CD8-positive, alpha-beta memory T cell (primary cell): ENCODE measurements around the gene C11orf21. TPM values are rescaled to one million over a fixed set of nuclear protein-coding genes. Genes with fewer than 3 reads are reported as not detected.

ENCODE experiments used
- CTCF ChIA-PET: fragments of 350-600 bp; sonication (Branson Sonifier 250); formaldehyde crosslinking; loops from one replicate; lab custom pipeline; 2021; ENCODE audit warnings: antibody characterized with exemption; lab: Charles Lee
- POLR2A ChIA-PET: fragments of 350-600 bp; sonication (Branson Sonifier 250); formaldehyde crosslinking; loops from one replicate; lab custom pipeline; 2021; ENCODE audit warnings: antibody characterized with exemption; lab: Charles Lee
- DNase-seq, 5 donors: peaks; one replicate each; pipeline versions ENCODE4 v3.0.0 to v3.0.0-alpha.2; 2020 to 2022; ENCODE audit warnings: mixed read lengths in 1 of 5
- H3K27ac ChIP-seq: one replicate; pipeline ENCODE4 v1.7.0; 2013; ENCODE audit warnings: low read depth, mild to moderate bottlenecking, low read length, moderate library complexity
- H3K27me3 ChIP-seq: 2 replicates; pipeline ENCODE4 v1.7.0; 2013; ENCODE audit warnings: low read length, mild to moderate bottlenecking; ENCODE audit not compliant: insufficient read depth, poor library complexity, severe bottlenecking
- H3K36me3 ChIP-seq: 2 replicates; pipeline ENCODE4 v1.7.0; 2013; ENCODE audit warnings: mild to moderate bottlenecking, low read length, moderate library complexity; ENCODE audit not compliant: insufficient read depth
- H3K4me1 ChIP-seq: 2 replicates; pipeline ENCODE4 v1.7.0; 2013; ENCODE audit warnings: mild to moderate bottlenecking, low read length, moderate library complexity; ENCODE audit not compliant: insufficient read depth
- H3K4me3 ChIP-seq: 2 replicates; pipeline ENCODE4 v1.7.0; 2013; ENCODE audit warnings: mild to moderate bottlenecking, low read length
- H3K9me3 ChIP-seq: 2 replicates; pipeline ENCODE4 v1.7.0; 2013; ENCODE audit warnings: mild to moderate bottlenecking, low read length
- H3K27ac Mint-ChIP-seq, 8 donors: one replicate each; pipeline ENCODE4 v1.8.0; 2020 to 2021; ENCODE audit warnings: mixed read lengths in 8 of 8, mild to moderate bottlenecking in 6 of 8, inconsistent platforms in 3 of 8, moderate library complexity in 3 of 8
- H3K27me3 Mint-ChIP-seq, 2 donors: one replicate each; pipeline ENCODE4 v1.8.0; 2020 to 2021; ENCODE audit warnings: mixed read lengths in 2 of 2, mild to moderate bottlenecking in 1 of 2, moderate library complexity in 1 of 2
- H3K36me3 Mint-ChIP-seq, 3 donors: one replicate each; pipeline ENCODE4 v1.8.0; 2020 to 2021; ENCODE audit warnings: mixed read lengths in 3 of 3, inconsistent platforms in 1 of 3, mild to moderate bottlenecking in 1 of 3
- H3K4me1 Mint-ChIP-seq, 3 donors: one replicate each; pipeline ENCODE4 v1.8.0; 2020 to 2021; ENCODE audit warnings: mixed read lengths in 3 of 3, inconsistent platforms in 1 of 3, mild to moderate bottlenecking in 1 of 3
- H3K4me3 Mint-ChIP-seq, 7 donors: one replicate each; pipeline ENCODE4 v1.8.0; 2020 to 2021; ENCODE audit warnings: mixed read lengths in 7 of 7, mild to moderate bottlenecking in 6 of 7, moderate library complexity in 4 of 7, inconsistent platforms in 2 of 7
- H3K9me3 Mint-ChIP-seq, 5 donors: one replicate each; pipeline ENCODE4 v1.8.0; 2020 to 2022; ENCODE audit warnings: mixed read lengths in 5 of 5, mild to moderate bottlenecking in 3 of 5, moderate library complexity in 2 of 5, inconsistent platforms in 1 of 5
- polyA plus RNA-seq: library from polyadenylated mRNA; unstranded; fragments of 300-500 nt; fragmentation: Illumina TruSeq; gene quantifications from one replicate; pipeline ENCODE4 v1.2.3, GENCODE V29; 2021
- total RNA-seq, 2 experiments: library from RNA; stranded (reverse); gene quantifications; one replicate each; pipeline ENCODE4 v1.2.3, GENCODE V29; 2021

C11orf21 gene
- total and polyA plus RNA-seq, 3 experiments from 2014 or later = 8.8 to 30.1 (median 9.4) TPM

DNA sequence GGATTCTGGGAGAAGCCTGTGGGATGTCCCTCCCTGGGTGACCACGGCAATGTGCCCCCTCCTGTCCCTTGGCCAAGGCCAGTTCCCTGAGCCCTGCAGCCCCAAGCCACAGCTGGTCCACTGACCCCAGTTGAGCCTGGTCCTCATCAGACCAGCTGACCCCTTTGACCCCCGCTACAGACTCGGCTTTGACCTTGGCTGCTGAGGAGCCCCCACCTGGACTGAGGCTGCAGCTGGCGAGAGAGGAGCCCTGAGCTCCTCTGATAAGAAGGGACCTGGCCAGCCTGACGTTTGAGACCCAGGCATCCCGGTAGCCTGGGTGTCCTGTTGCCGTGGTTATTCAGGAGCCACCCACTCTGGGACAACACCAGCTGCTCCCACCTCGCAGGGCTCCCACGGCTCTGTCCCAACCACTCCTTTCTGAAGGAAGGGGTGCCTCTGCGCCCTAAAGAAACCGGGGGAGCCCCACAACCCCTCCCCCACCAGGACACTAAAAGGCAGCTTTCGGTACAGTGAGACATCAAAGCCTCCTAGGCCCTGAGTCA, 34.3 kb downstream of the C11orf21 start:
- no peak overlapping the region for H3K27ac Mint-ChIP-seq
- peaks cover 29% of the 10 kb centered on the region for H3K4me1 ChIP-seq
- POLR2A ChIA-PET = no interaction called here
- peaks cover 0 to 19% of the 10 kb centered on the region in 2 donors for H3K27me3 Mint-ChIP-seq
- no peak for DNase-seq
- H3K36me3 Mint-ChIP-seq = no peaks in the 10 kb centered on the region
- CTCF ChIA-PET = interaction anchor here (1.2 to 1.8 kb wide), 3 partner anchors 36 to 39 kb away, joined by 3 to 8 read pairs (median 3); no protein-coding TSS in a partner anchor
- no peak overlapping the region for H3K27ac ChIP-seq
- no peaks in the 10 kb centered on the region for H3K36me3 ChIP-seq
- H3K27me3 ChIP-seq = peaks cover 4% of the 10 kb centered on the region
- no peak overlapping the region for H3K4me3 ChIP-seq
- H3K4me3 Mint-ChIP-seq = peak overlapping the region in 3 of 7 donors; percentile 24 to 65 (median 59)
- H3K9me3 ChIP-seq = no peaks in the 10 kb centered on the region
- no peaks in the 10 kb centered on the region for H3K9me3 Mint-ChIP-seq
- peaks cover 25 to 39% (median 30%) of the 10 kb centered on the region in 3 donors for H3K4me1 Mint-ChIP-seq

DNA sequence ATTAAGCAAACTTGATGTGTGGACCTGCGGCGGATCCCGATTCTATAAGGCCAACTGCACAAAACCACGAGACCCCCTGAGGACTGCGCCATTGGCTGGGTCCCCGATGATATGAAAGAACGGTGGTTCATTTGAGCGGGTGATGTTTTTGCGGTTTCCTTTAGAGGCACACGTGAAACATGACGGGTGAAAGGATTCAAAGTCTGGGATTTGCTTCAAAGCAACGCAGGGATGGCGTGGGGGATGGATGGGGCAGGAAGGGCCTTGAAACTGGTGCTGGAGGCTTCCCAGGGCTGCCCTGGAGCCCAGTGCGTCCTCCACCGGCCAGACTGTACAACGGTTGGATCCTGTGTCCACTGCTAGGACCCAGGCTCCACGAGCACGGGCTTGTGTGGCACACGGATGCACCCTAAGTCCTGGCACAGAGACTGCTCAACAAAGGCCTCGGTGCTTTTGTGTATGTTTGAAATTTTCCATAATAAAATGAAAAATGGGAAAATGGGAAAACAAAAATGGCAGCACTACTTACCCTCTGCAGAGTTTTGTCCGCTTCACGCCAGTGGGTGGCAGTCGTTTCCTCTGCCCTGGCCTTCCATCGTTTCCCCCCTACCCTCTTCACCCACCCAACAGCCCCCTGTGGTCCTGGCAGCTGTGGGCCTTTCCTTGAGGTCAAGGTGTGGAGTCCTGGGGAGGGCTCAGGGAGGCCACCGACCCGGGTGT, 35.0 kb downstream of the C11orf21 start:
- Mint-ChIP-seq H3K4me1 (peaks cover 25 to 37% (median 30%) of the 10 kb centered on the region in 3 donors), H3K4me3 (peak overlapping the region; percentile 41 to 85 (median 74)), H3K9me3 (no peaks in the 10 kb centered on the region), H3K27ac (peak overlapping the region in 4 of 8 donors; percentile 4 to 87 (median 58)), H3K36me3 (no peaks in the 10 kb centered on the region), H3K27me3 (peaks cover 0 to 16% of the 10 kb centered on the region in 2 donors)
- no peak overlapping the region for H3K4me3 ChIP-seq
- peaks cover 4% of the 10 kb centered on the region for H3K27me3 ChIP-seq
- CTCF ChIA-PET = interaction anchor here (1.3 to 1.8 kb wide), 2 partner anchors 36 to 38 kb away, joined by 3 to 8 read pairs; no protein-coding TSS in a partner anchor
- no peak overlapping the region for H3K27ac ChIP-seq
- POLR2A ChIA-PET = no interaction called here
- H3K36me3 ChIP-seq = no peaks in the 10 kb centered on the region
- peaks cover 29% of the 10 kb centered on the region for H3K4me1 ChIP-seq
- no peak for DNase-seq
- H3K9me3 ChIP-seq = no peaks in the 10 kb centered on the region

DNA sequence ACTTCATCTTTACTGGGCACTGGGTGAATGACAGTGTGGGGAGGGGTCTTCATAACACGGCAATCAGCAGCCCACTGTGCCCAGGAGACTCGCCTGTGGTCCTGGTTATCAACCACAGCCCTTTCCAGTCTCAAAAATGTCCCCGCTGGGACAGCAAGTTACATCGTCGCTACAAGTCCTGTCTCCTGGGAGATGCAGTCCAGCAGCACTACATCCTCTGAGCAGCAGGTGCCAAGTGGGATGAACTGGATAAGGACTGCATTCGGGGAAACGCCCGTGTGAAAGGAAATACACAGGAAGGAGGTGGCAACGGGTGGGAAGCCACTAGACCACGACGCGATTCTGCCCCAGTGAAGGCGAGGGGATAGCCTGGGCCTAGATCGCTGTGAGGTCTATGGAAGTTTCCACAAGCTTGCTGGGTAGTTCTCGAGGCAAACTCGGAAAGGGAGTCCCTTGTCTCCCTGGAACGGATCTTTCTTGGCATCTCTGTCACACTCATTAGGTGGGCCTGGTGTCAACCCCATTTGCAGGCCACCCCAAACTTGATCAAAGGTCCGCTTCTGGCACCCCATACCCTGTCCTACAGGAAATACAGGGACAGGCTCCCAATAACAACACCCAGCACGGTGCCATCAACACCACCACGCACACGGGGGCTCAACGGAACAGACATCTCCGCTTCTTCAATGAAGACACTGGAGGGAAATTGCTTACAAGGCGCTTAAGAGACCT, 35.7 kb downstream of the C11orf21 start:
- Mint-ChIP-seq H3K4me1 (peaks cover 25 to 33% (median 27%) of the 10 kb centered on the region in 3 donors), H3K36me3 (no peaks in the 10 kb centered on the region), H3K9me3 (no peaks in the 10 kb centered on the region), H3K27ac (peak overlapping the region; percentile 4 to 88 (median 74)), H3K4me3 (peak overlapping the region; percentile 41 to 85 (median 74)), H3K27me3 (peaks cover 0 to 13% of the 10 kb centered on the region in 2 donors)
- Histone ChIP-seq H3K4me3 (peak overlapping the region; percentile 32), H3K27ac (no peak overlapping the region), H3K27me3 (no peaks in the 10 kb centered on the region), H3K9me3 (no peaks in the 10 kb centered on the region), H3K4me1 (peaks cover 29% of the 10 kb centered on the region), H3K36me3 (no peaks in the 10 kb centered on the region)
- ChIA-PET POLR2A (no interaction called here), CTCF (interaction anchor here (1.1 kb wide), 1 partner anchor 38 kb away, joined by 3 read pairs; no protein-coding TSS in a partner anchor)
- DNase-seq = peak in 1 of 5 donors; percentile 6

DNA sequence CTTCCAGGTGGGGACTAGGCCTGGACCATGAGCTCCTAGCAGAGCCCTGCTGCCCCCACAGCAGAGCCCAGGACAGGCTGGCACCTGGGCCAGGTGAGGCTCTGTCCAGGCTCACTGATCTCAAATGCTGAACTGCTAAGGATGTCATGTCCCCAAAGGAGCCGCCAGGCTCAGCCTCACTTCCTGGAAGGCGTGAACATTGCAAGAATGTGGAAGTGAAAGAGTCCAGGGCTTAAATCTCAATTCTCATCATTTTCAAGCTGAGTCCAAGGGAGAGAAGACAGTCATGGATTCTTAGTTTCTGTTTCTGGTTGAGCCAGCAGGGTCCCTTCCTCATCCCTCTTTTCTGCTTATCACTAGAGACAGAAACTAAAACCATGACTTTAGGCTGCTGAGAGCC, 36.3 kb downstream of the C11orf21 start:
- no peak overlapping the region for H3K27ac ChIP-seq
- H3K27me3 Mint-ChIP-seq = peaks cover 0 to 10% of the 10 kb centered on the region in 2 donors
- ChIA-PET CTCF (interaction anchor here (1.1 kb wide), 1 partner anchor 39 kb away, joined by 3 read pairs; no protein-coding TSS in a partner anchor), POLR2A (no interaction called here)
- no peak for DNase-seq
- no peaks in the 10 kb centered on the region for H3K27me3 ChIP-seq
- peak overlapping the region; percentile 4 to 88 (median 74) for H3K27ac Mint-ChIP-seq
- peak overlapping the region; percentile 32 for H3K4me3 ChIP-seq
- no peaks in the 10 kb centered on the region for H3K36me3 Mint-ChIP-seq
- peaks cover 29% of the 10 kb centered on the region for H3K4me1 ChIP-seq
- no peaks in the 10 kb centered on the region for H3K36me3 ChIP-seq
- H3K9me3 Mint-ChIP-seq = no peaks in the 10 kb centered on the region
- peak overlapping the region; percentile 41 to 85 (median 74) for H3K4me3 Mint-ChIP-seq
- H3K9me3 ChIP-seq = no peaks in the 10 kb centered on the region
- peaks cover 22 to 30% (median 25%) of the 10 kb centered on the region in 3 donors for H3K4me1 Mint-ChIP-seq

DNA sequence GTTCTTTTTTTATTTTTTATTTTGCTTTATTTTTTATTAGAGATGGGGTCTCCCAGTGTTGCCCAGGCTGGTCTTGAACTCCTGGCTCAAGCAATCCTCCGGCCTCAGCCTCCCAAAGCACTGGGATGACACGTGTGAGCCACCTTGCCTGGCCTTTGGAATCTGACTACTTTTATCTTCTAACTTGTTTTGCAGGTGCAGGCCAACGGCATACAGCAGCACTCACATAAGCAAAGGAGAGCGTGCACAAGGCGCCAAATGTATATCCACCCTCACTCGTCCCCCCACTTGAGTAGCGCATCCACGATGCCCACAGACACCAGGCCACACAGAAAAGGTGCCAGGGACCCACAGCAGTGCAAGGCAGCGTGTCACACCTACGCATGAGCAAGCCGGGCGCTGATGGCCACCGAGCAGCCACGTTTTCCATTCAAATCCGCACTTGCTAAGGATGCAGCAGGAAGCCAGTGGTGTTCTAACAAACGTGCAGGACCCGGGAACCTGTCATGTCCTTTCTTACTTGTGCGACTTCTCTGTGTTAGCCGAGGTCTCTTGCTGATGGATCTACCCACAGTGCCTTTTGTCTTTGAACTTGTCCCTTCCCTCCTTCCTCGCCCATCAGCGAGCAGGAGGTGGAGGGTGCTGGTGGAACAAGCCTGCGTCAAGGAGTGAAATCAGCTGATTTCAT, 37.2 kb downstream of the C11orf21 start:
- H3K27ac ChIP-seq = no peak overlapping the region
- H3K4me1 Mint-ChIP-seq = peaks cover 22 to 30% (median 25%) of the 10 kb centered on the region in 3 donors
- DNase-seq = no peak
- H3K9me3 ChIP-seq = no peaks in the 10 kb centered on the region
- H3K36me3 Mint-ChIP-seq = no peaks in the 10 kb centered on the region
- peaks cover 0 to 10% of the 10 kb centered on the region in 2 donors for H3K27me3 Mint-ChIP-seq
- no peaks in the 10 kb centered on the region for H3K36me3 ChIP-seq
- no peak overlapping the region for H3K4me3 Mint-ChIP-seq
- H3K4me3 ChIP-seq = no peak overlapping the region
- H3K9me3 Mint-ChIP-seq = no peaks in the 10 kb centered on the region
- no peaks in the 10 kb centered on the region for H3K27me3 ChIP-seq
- POLR2A ChIA-PET = no interaction called here
- CTCF ChIA-PET = interaction anchor here (1.1 kb wide), 1 partner anchor 39 kb away, joined by 3 read pairs; no protein-coding TSS in a partner anchor
- peaks cover 22% of the 10 kb centered on the region for H3K4me1 ChIP-seq
- H3K27ac Mint-ChIP-seq = peak overlapping the region in 1 of 8 donors; percentile 88

DNA sequence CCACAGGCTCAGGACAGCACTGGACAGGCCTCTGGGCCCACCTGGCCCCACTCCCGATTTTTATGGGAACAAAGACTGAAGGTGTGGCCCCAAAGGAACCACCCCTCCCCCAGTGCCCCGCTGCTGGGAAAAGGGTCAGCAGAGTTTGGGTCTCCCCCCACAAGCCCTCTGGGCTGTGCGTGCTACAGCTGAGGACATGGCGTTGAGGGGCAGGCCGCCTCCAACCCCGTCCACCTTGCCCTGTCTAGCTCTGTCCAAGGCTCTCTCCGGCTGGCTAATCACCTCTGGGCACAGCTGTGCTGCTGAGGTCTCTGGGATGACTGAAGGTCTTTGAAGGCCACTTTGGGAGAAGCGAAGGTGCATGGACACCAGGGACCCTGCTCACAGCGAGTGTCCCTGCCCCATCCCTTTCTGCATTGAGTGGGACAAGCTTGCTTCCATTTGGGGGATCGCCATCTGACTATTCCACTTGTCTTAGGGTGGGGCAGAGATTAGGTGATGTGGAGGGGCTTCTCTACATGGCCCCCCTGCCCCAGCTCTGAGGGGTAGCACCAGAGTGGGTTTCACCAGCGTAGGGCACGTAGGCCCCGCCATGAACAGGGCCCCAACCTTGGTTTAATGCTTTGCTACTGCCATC, 37.9 kb downstream of the C11orf21 start:
- Histone ChIP-seq H3K4me3 (no peak overlapping the region), H3K4me1 (peaks cover 22% of the 10 kb centered on the region), H3K27me3 (no peaks in the 10 kb centered on the region), H3K27ac (no peak overlapping the region), H3K9me3 (no peaks in the 10 kb centered on the region), H3K36me3 (no peaks in the 10 kb centered on the region)
- Mint-ChIP-seq H3K36me3 (no peaks in the 10 kb centered on the region), H3K27me3 (peaks cover 0 to 10% of the 10 kb centered on the region in 2 donors), H3K27ac (peak overlapping the region in 1 of 8 donors; percentile 55), H3K4me1 (peaks cover 22 to 27% (median 25%) of the 10 kb centered on the region in 3 donors), H3K9me3 (no peaks in the 10 kb centered on the region), H3K4me3 (peak overlapping the region in 1 of 7 donors; percentile 44)
- ChIA-PET CTCF (no interaction called here), POLR2A (no interaction called here)
- DNase-seq = no peak

DNA sequence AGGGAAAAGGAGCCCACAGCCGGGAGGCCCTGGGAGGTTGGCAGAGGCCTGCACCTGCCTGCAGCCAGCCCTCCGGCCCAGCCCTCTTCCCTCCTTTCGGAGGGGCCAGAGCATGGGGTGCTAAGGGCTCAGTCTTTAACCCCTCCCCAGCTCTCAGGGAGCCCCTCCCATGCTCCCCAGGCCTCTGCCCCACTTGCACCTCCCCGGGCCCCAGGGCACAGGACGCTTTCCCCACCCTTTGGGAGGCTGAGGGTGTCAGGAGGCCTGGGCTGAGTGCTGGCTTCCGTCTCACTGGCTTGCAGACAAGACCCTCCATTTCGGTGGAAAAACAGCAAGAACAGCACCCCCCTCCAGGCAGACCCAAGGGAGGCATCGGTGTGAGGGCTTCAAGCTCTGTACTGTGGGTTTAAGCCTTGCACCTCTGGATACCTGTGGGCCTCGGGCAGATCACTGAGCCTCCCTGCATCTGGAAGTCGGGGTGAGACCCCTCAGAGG, 38.6 kb downstream of the C11orf21 start:
- no peak for DNase-seq
- no peaks in the 10 kb centered on the region for H3K9me3 Mint-ChIP-seq
- Histone ChIP-seq H3K9me3 (no peaks in the 10 kb centered on the region), H3K4me3 (no peak overlapping the region), H3K27ac (no peak overlapping the region), H3K4me1 (peaks cover 22% of the 10 kb centered on the region), H3K36me3 (no peaks in the 10 kb centered on the region), H3K27me3 (no peaks in the 10 kb centered on the region)
- peak overlapping the region in 1 of 7 donors; percentile 44 for H3K4me3 Mint-ChIP-seq
- ChIA-PET CTCF (no interaction called here), POLR2A (no interaction called here)
- H3K36me3 Mint-ChIP-seq = no peaks in the 10 kb centered on the region
- peaks cover 0 to 6% of the 10 kb centered on the region in 2 donors for H3K27me3 Mint-ChIP-seq
- H3K4me1 Mint-ChIP-seq = peaks cover 17 to 20% (median 19%) of the 10 kb centered on the region in 3 donors
- H3K27ac Mint-ChIP-seq = no peak overlapping the region
